ENCODE measurements around the gene SUCLG1.
"Not testable (repeated sequence)": the region's sequence is repeated elsewhere in the genome, so short reads cannot be mapped to it uniquely, and the experiment has no call there.

The SUCLG1 gene

GRCh38 chr2:84409531-84409930 lies 49.5 kb downstream of the SUCLG1 start:
- no peak for DNase-seq

GRCh38 chr2:84402111-84402510 lies 57.0 kb downstream of the SUCLG1 start:
- DNase-seq, result not testable (repeated sequence)

- DNase-seq, result not testable (repeated sequence)
These were observed 59.2 kb downstream of the SUCLG1 start for GRCh38 chr2:84399839-84400238.

GRCh38 chr2:84395820-84396219 lies 63.3 kb downstream of the SUCLG1 start:
- no peak for DNase-seq

GRCh38 chr2:84394628-84395027 lies 64.5 kb downstream of the SUCLG1 start:
- no peak for DNase-seq

GRCh38 chr2:84393829-84394228 lies 65.3 kb downstream of the SUCLG1 start:
- no peak for DNase-seq

GRCh38 chr2:84389794-84390193 lies 69.3 kb downstream of the SUCLG1 start:
- no peak for DNase-seq

GRCh38 chr2:84388921-84389490 lies 70.1 kb downstream of the SUCLG1 start:
- DNase-seq, result no peak

GRCh38 chr2:84388133-84388532 lies 70.9 kb downstream of the SUCLG1 start:
- no peak for DNase-seq

- DNase-seq, result no peak
These were observed 72.6 kb downstream of the SUCLG1 start for GRCh38 chr2:84386336-84387040.

GRCh38 chr2:84383271-84383670 lies 75.8 kb downstream of the SUCLG1 start:
- no peak for DNase-seq

GRCh38 chr2:84380875-84381274 lies 78.2 kb downstream of the SUCLG1 start:
- DNase-seq, result no peak

- DNase-seq, result no peak
These were observed 80.1 kb downstream of the SUCLG1 start for GRCh38 chr2:84378960-84379359.

- DNase-seq, result no peak
These were observed 84.1 kb downstream of the SUCLG1 start for GRCh38 chr2:84375020-84375419.

GRCh38 chr2:84373866-84374265 lies 85.2 kb downstream of the SUCLG1 start:
- DNase-seq, result no peak

Measured in islet precursor cell (in vitro differentiated cells).